ENCODE results near the gene MEX3B. TPM values are rescaled to one million over a fixed set of nuclear protein-coding genes. Genes with fewer than 3 reads are reported as not detected.

The MEX3B gene
- total RNA-seq, 1 experiment from 2014 or later = 20.4 TPM

DNA sequence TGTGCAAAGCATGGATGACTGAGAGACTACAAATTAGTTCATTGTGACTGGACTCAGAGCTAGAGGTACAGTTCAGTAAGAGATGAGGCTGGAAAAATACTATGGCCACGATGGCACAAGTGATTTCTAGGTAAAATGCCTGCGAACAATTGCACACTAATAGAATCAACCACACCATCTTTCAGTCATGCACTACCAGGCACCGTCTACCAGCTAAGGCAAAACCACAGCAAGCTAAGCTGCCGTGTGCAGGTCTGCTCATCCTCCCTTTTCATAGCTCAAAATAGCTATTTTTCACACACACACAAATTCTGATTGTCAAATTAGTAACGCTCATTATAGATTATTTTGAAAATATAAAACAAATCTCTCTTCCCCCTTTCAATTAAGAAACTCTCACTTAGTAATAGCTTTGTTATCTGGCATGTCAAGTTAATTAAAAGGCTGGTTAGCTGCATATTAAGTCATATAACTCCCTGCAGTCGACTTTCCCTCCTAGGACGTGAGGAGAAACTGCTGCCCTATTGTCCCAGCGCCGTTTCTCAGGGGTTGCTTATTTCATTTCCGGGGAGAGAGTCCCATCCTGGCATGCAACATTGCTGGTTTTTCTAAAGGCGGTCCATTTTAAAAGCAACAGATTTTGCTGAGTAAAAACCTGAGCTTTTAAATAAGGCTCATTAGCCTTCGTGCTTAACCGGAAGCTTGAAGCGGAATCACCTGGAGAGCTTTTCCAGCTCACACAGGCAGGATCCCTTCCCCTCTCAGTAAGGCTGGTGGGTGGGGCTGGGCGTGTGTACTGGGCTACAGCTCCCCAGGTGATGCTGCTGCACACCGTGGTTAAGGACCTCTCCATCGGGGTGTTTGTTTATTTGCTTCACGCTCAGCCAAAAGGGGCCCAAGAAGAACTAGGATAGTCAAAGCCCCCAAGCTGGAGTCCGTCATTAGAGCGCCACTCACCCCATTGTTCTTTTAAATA lies 16.9 kb upstream of the MEX3B start:
- no peak overlapping the region for H3K4me3 ChIP-seq
- no peaks in the 10 kb centered on the region for H3K36me3 ChIP-seq
- H3K27me3 ChIP-seq (replicated peaks) = no peaks in the 10 kb centered on the region; the same call in 1 of the 2 replicates
- DNase-seq (ENCODE audit: low read depth in 1 of 2, low spot score in 2 of 2) = no peak
- H3K4me1 ChIP-seq (replicated peaks) = peaks cover 11% of the 10 kb centered on the region
- H3K9me3 ChIP-seq (replicated peaks) = no peaks in the 10 kb centered on the region
- H3K27ac ChIP-seq = no peak overlapping the region

DNA sequence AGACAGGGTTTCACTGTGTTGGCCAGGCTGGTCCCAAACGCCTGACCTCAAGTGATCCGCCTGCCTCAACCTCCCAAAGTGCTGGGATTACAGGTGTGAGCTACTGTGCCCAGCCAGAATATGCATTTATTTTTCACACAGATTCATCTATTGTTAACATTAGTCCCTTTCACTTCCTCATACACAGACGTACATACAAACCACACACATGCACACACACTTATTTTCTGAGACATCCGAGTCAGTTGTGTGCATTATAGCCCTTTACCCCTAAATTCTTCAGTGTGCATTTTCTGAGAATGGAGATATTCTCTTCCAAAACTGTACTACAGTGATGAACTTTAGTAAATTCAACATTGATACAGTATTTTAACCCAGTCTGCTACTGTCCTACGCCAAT lies 15.0 kb upstream of the MEX3B start:
- Histone ChIP-seq H3K4me3 (no peak overlapping the region), H3K36me3 (no peaks in the 10 kb centered on the region), H3K27me3 (replicated peaks) (no peaks in the 10 kb centered on the region; the same call in none of the 2 replicates)

DNA sequence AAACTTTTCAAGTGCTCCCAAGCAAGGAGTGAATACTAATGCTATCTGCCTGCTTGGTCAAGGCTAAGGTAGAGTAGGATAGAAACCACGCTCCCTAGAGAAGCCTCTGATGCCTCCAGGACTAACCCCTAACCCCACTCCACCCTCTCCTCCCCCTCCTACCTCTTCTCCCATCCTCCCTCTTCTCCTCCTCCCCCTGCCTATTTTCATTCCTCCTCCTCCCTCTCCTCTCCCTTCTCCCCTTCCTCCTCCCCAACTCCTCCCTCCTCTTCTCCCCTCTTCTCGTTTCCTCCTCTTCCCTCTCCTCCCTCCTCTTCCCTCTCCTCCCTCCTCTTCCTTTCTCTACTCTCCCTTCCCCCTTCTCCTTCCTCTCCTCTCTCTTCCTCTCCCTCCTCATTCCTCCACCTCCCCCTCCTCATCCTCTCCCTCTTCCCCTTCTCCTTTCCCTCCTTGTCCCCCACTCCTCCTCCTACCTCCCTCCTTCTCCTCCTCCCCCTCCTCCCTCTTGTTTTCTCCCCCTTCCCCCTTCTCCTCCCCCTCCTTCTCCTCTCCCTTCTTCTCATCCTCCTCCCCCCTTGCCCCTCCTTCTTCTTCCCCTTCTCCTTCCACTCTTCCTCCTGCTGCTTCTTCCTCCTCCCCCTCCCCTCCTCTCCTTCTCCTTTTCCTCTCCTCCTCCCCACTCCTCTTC lies 12.8 kb upstream of the MEX3B start:
- Histone ChIP-seq H3K27ac (no peak overlapping the region), H3K4me1 (replicated peaks) (0 out of 2 replicates have a peak, but pooled peaks cover 5% of the 10 kb centered on the region), H3K36me3 (no peaks in the 10 kb centered on the region), H3K27me3 (replicated peaks) (no peaks in the 10 kb centered on the region; the same call in none of the 2 replicates), H3K9me3 (replicated peaks) (no peaks in the 10 kb centered on the region), H3K4me3 (no peak overlapping the region)
- no peak for DNase-seq (ENCODE audit: low read depth in 1 of 2, low spot score in 2 of 2)

More for the DNA sequence above, 15.0 kb upstream of the MEX3B start:
- H3K4me1 ChIP-seq (replicated peaks) = peaks cover 16% of the 10 kb centered on the region
- DNase-seq (ENCODE audit: low read depth in 1 of 2, low spot score in 2 of 2) = no peak
- no peak overlapping the region for H3K27ac ChIP-seq
- H3K9me3 ChIP-seq (replicated peaks) = no peaks in the 10 kb centered on the region

DNA sequence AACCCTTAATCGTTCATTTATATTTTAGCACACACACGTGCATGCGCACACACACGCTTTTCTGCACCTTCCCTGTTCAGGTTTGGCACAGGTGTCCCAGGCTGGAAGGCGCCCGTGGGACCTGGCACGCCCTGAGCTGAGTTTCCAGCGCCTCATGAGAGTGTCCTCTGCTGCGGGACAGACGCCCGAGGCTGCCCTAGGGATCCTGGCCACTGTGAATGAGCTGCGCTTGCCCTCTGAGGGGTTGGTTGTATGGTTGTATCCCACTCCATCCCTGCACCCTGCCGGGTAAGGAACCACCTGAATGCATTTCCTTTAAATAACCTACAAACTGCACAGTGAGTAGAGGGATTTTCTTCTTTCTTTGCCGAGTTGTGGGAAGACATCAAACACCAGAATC lies 12.2 kb upstream of the MEX3B start:
- H3K4me3 ChIP-seq = no peak overlapping the region
- no peaks in the 10 kb centered on the region for H3K36me3 ChIP-seq
- no peaks in the 10 kb centered on the region for H3K9me3 ChIP-seq (replicated peaks)
- DNase-seq (ENCODE audit: low read depth in 1 of 2, low spot score in 2 of 2) = no peak
- H3K27me3 ChIP-seq (replicated peaks) = no peaks in the 10 kb centered on the region; the same call in none of the 2 replicates
- H3K4me1 ChIP-seq (replicated peaks) = 0 out of 2 replicates have a peak, but pooled peaks cover 5% of the 10 kb centered on the region
- no peak overlapping the region for H3K27ac ChIP-seq

DNA sequence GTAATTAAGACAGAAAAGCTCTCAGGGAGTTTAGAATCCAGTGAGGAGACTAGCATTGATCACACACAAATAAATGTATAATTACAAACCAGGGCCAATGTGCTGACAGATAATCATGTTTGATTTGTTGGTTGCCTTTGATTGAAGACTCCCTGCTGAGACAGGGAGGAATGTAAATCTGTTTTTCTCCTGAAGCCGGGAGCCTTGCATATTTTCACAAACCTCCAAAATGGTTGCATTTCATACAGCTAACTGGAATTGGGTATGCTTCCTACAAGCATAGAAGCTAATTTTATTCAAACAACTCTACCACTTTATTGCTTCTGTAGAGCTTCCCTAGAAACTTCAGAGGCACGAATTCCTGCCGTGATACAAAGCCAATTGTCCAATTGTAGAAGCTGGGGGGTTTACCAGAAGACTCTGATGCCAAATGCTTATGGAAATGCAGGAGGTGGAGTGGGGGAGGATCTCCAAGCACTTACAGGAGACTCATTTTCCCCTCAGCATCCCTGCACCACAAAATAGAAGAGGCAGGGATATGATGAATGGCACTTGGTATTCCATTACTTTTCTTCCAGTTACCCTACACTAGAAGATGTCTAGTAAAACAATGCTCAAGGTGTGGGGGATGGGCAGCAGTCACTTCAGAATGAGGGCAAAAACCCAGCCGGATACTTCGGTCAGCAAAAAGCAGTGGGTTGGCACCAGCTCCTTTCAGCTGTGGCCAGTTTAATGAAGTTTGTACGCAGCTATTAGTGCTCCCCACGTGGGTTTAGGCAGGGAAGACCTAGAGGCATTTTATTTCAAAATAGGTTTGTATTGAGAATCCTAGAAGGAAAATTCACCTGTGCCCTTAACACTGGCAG lies 11.4 kb upstream of the MEX3B start:
- no peaks in the 10 kb centered on the region for H3K36me3 ChIP-seq
- H3K9me3 ChIP-seq (replicated peaks) = no peaks in the 10 kb centered on the region
- 0 out of 2 replicates have a peak, but pooled peaks cover 5% of the 10 kb centered on the region for H3K4me1 ChIP-seq (replicated peaks)
- H3K4me3 ChIP-seq = no peak overlapping the region
- H3K27ac ChIP-seq = no peak overlapping the region
- DNase-seq (ENCODE audit: low read depth in 1 of 2, low spot score in 2 of 2) = no peak
- H3K27me3 ChIP-seq (replicated peaks) = no peaks in the 10 kb centered on the region; the same call in none of the 2 replicates

DNA sequence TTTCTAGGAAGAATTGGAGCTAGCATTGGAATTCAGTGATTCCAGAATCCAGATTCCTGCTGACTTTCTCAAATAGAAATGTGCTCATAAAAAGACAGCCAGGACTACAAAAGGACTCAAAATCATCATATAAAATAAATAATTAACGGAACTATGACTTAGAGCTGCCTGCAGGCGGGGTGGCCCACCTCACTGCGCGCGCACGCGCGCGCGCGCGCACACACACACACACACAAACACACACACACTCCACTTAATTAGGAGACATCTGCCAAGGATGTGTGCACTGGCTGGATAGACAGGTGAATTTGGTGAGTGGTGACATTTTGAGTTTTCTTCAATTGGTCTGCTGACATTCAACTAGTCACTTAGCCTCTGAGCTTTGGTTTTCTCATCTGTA lies 6.9 kb upstream of the MEX3B start:
- Histone ChIP-seq H3K4me1 (replicated peaks) (peaks cover 22% of the 10 kb centered on the region), H3K36me3 (no peaks in the 10 kb centered on the region), H3K27me3 (replicated peaks) (no peaks in the 10 kb centered on the region; the same call in 1 of the 2 replicates), H3K27ac (no peak overlapping the region), H3K9me3 (replicated peaks) (no peaks in the 10 kb centered on the region), H3K4me3 (no peak overlapping the region)
- DNase-seq (ENCODE audit: low read depth in 1 of 2, low spot score in 2 of 2) = no peak

DNA sequence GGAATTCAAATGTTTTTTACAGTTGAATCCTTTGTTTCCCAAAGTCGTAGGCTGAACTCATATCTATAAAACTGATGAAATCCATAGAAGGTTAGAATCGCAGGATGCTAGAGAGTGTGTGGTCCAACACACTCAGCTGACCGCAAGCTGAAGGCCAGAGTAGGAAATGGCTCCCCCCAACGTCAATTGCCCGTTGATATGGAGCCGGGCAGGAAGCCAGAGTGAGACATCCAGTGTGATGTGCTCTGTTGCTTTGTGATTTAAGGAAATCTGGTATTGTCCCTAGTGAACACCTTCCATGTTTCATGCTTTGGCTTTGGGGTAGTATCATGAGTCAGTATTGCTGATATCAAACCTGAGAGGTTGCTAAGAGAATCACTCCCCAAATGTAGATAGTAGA lies 5.8 kb upstream of the MEX3B start:
- Histone ChIP-seq H3K4me3 (no peak overlapping the region), H3K9me3 (replicated peaks) (no peaks in the 10 kb centered on the region; the same call in 1 of the 2 replicates), H3K27ac (peak overlapping the region; percentile 60), H3K27me3 (replicated peaks) (no peaks in the 10 kb centered on the region), H3K4me1 (replicated peaks) (peaks cover 24% of the 10 kb centered on the region), H3K36me3 (peaks cover under 1% of the 10 kb centered on the region; the same call in 1 of the 2 replicates)
- DNase-seq (ENCODE audit: low read depth in 1 of 2, low spot score in 2 of 2) = peak; percentile 80 to 83

DNA sequence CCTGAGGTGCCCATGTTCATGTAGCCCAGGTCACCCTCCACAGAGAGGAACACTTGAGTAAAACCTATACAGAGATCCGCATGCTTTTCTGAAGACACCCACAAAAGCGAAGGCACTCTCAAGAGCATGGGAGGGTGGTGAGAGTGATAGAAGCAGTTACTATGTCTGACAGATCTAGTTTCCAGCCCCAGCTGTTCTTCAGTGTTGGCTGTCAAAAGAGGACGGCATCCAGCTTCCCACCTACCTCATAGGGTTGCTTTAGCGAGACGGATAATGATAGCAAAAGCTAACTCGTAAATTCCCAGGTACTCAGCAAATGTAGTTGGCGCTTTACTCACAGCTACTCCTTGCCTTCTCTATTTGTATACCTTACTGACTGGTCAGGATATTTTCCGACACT lies 3.0 kb upstream of the MEX3B start:
- no peak overlapping the region for H3K4me3 ChIP-seq
- H3K4me1 ChIP-seq (replicated peaks) = peaks cover 34% of the 10 kb centered on the region
- DNase-seq (ENCODE audit: low read depth in 1 of 2, low spot score in 2 of 2) = no peak
- peaks cover 5% of the 10 kb centered on the region; the same call in 1 of the 2 replicates for H3K9me3 ChIP-seq (replicated peaks)
- peaks cover 22% of the 10 kb centered on the region for H3K36me3 ChIP-seq
- H3K27ac ChIP-seq = no peak overlapping the region
- H3K27me3 ChIP-seq (replicated peaks) = no peaks in the 10 kb centered on the region

DNA sequence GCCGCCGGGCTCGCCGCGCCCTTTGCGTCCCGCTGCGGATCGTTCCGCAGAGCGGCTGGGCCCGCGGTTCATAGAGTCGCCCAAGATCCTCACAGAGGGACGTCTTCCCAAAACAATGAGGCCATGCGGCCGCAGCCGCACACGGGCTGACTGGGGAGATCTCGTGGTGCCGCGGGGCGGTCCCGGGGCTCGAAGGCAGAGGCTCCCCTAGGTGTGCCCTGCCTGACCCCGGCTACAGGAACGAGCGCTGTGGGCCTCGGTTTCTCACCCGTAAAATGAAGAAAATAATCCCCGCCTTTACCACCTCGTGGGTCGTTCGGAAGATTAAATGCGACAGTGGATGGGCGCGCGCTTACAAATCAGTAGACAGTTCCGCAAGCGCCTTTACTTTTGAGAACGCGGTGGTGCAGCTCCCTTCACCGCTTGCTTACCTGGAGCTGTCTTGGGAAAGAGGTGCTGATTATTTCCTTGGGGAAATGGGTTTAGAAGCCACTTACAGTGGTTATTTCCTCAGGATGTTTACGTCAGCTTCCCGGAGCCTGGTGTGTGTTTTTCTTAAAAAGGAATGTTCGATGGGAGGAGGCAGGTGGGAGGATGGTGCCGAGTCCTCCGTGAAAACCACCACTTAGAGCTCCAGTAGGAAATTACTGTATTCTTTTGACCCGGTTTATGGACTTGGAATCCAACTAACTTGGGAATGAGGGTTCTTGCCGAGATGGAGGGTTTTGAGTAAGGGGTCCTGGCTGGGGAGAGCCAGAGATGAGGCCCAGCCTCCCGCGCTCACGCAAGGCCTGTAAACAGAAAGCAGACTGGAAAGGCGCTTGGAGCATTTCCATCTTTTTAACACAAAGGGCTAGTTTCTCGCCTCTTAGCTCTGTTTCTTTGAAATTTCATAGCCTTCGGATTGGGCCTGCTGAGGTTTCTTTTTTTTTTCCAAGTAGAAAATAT lies 1.9 kb upstream of the MEX3B start:
- peaks cover 5% of the 10 kb centered on the region; the same call in 1 of the 2 replicates for H3K9me3 ChIP-seq (replicated peaks)
- no peaks in the 10 kb centered on the region for H3K27me3 ChIP-seq (replicated peaks)
- peaks cover 44% of the 10 kb centered on the region for H3K4me1 ChIP-seq (replicated peaks)
- H3K4me3 ChIP-seq = peak overlapping the region; percentile 98
- peaks cover 33% of the 10 kb centered on the region for H3K36me3 ChIP-seq
- DNase-seq (ENCODE audit: low read depth in 1 of 2, low spot score in 2 of 2) = no peak
- H3K27ac ChIP-seq = peak overlapping the region; percentile 65

DNA sequence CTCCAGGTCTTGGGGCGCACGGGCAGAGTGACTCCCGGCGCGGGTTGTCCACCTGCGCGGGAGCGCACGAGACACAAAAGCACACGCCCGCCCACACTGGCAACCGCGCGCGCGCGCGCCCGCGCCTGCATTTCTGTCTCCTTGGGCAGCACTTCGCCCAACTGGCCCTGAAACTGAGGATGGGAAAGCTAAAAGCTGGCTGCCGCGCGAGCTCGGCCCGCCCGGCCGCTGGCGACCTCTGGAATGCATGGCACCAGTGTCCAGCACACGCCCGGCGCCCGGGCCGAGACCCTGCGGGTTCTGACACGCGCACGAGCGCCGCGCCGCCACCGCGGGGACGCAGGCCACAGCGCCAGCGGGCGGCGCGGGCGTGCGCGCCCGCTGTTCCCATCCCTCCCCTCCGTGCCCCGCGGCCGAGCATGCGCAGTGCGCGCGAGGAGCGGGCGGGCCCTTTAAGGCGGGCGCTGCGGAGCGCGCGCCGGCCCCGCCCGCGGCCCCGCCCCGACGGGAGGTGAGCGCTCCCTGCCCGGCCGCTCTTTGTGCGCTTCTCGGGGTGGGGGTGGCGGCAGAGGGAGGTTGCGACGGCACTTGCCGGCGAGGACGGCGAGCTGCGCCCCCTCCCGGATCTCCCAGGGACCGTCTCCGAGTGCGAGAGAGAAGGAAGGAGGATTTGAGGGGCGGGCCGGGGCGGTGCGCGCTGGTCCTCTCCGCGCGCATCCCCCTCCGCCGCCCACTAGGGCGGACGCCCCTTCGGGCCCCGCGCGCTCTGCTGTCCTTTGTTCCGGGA lies 1.0 kb upstream of the MEX3B start:
- peak overlapping the region; percentile 78 for H3K27ac ChIP-seq
- H3K27me3 ChIP-seq (replicated peaks) = no peaks in the 10 kb centered on the region
- peaks cover 41% of the 10 kb centered on the region for H3K36me3 ChIP-seq
- H3K9me3 ChIP-seq (replicated peaks) = peaks cover 5% of the 10 kb centered on the region; the same call in 1 of the 2 replicates
- peaks cover 42% of the 10 kb centered on the region for H3K4me1 ChIP-seq (replicated peaks)
- peak overlapping the region; percentile 98 for H3K4me3 ChIP-seq
- DNase-seq (ENCODE audit: low read depth in 1 of 2, low spot score in 2 of 2) = peak; percentile 97 to 98

DNA sequence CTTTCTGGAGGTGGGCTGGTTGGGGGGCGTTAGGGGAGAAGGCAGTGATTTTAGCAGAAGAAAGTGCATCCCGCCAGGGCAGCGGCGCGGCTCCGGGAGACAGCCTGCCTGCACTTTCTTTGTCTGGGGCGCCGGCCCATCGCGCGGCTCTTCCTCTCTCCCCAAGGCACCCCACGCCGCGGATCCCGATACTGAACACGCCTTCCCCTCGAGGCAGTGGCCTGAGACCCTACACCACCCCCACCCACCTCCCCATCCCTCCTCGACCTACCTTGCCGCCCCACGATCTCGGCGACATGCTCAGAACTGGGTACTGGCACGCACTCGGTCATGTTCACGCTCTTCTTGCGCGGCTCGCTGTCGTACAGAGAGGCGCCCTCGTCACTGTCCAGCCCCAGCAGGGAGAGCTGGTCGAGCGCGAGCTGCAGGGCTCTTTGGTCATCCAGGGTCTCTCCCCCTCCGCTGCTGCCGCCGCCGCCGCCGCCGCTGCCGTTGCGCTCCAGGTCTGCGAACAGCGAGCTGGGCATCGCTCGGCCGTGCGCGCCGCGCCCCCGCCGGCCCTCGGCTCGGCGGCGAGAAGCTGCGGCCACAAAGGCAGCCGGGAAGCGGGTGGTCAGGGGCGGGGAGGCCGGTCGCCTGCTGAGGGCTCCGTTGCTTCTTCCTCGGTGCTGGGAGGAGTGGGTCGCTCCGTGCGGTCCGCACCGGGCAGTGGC lies 483 bp downstream of the MEX3B start:
- H3K36me3 ChIP-seq = peaks cover 47% of the 10 kb centered on the region
- peaks cover 29% of the 10 kb centered on the region for H3K4me1 ChIP-seq (replicated peaks)
- H3K27me3 ChIP-seq (replicated peaks) = no peaks in the 10 kb centered on the region
- peak overlapping the region; percentile 72 for H3K27ac ChIP-seq
- DNase-seq (ENCODE audit: low read depth in 1 of 2, low spot score in 2 of 2) = peak; percentile 58 to 80
- peak overlapping the region; percentile 98 for H3K4me3 ChIP-seq
- peaks cover 5% of the 10 kb centered on the region; the same call in 1 of the 2 replicates for H3K9me3 ChIP-seq (replicated peaks)

Measured in SJSA1 (cell line).